OCI-LY7 (cell line): Measurements from ENCODE around the gene MYO18B. TPM values are rescaled to one million over a fixed set of nuclear protein-coding genes. Genes with fewer than 3 reads are reported as not detected.

ENCODE experiments used
- BruUV-seq: library from RNA; stranded (reverse); fragments of 400-500 nt; replicated peaks from 2 replicates; lab custom pipeline; 2021; lab: Mats Ljungman, UMichigan
- CTCF ChIA-PET: fragments of 300-600 bp; sonication (Branson Sonifier 250); formaldehyde crosslinking; loops from one replicate; lab custom pipeline; 2022; ENCODE audit warnings: antibody characterized with exemption; ENCODE audit not compliant: unreplicated experiment; lab: Charles Lee
- POLR2A ChIA-PET: fragments of 300-600 bp; sonication (Branson Sonifier 250); formaldehyde crosslinking; loops from one replicate; lab custom pipeline; 2022; ENCODE audit warnings: antibody characterized with exemption; lab: Charles Lee
- DNase-seq: peaks from one replicate; pipeline ENCODE4 v3.0.0-alpha.2; 2015; ENCODE audit warnings: low spot score
- H2AFZ ChIP-seq: fragments of 200-600 bp; sonication (generic), shearing (Covaris generic); 2 replicates; pipeline ENCODE4 v1.6.1; 2014; ENCODE audit warnings: mild to moderate bottlenecking, antibody characterized with exemption, low read length, moderate library complexity
- H3K27ac ChIP-seq: fragments of 200-600 bp; sonication (generic); 2 replicates; pipeline ENCODE4 v1.5.1; 2014; ENCODE audit warnings: mixed run types, low read depth, mild to moderate bottlenecking, moderate library complexity, low read length, inconsistent platforms; ENCODE audit not compliant: poor library complexity, severe bottlenecking
- H3K36me3 ChIP-seq: fragments of 200-600 bp; sonication (generic); 2 replicates; pipeline ENCODE4 v1.6.1; 2014; ENCODE audit warnings: mild to moderate bottlenecking, antibody characterized with exemption, low read length, moderate library complexity, mixed read lengths; ENCODE audit not compliant: insufficient read depth
- H3K4me1 ChIP-seq: fragments of 200-600 bp; sonication (generic); 2 replicates; pipeline ENCODE4 v1.5.1; 2014; ENCODE audit warnings: mild to moderate bottlenecking, low read length; ENCODE audit not compliant: insufficient read depth, poor library complexity, severe bottlenecking
- H3K4me2 ChIP-seq: fragments of 200-600 bp; sonication (generic); 2 replicates; pipeline ENCODE4 v1.6.1; 2014; ENCODE audit warnings: mild to moderate bottlenecking, low read length
- H3K4me3 ChIP-seq: fragments of 200-600 bp; sonication (generic); 2 replicates; pipeline ENCODE4 v1.5.1; 2014; ENCODE audit warnings: mild to moderate bottlenecking, low read depth, low read length; ENCODE audit not compliant: poor library complexity, severe bottlenecking
- H3K79me2 ChIP-seq: fragments of 200-600 bp; sonication (generic); 2 replicates; pipeline ENCODE4 v1.6.1; 2016; ENCODE audit warnings: low read depth, mild to moderate bottlenecking, low read length, moderate library complexity, mixed read lengths; ENCODE audit not compliant: insufficient read depth
- H3K9me2 ChIP-seq: fragments of 200-600 bp; sonication (generic); 2 replicates; pipeline ENCODE4 v1.6.1; 2016; ENCODE audit warnings: mild to moderate bottlenecking, low read length, mixed read lengths; ENCODE audit not compliant: insufficient read depth
- H3K9me3 ChIP-seq: fragments of 200-600 bp; sonication (generic); 2 replicates; pipeline ENCODE4 v1.6.1; 2014; ENCODE audit warnings: mild to moderate bottlenecking, mixed run types, low read length, mixed read lengths
- H4K20me1 ChIP-seq: fragments of 200-600 bp; sonication (generic); 2 replicates; pipeline ENCODE4 v1.6.1; 2014; ENCODE audit warnings: mild to moderate bottlenecking, antibody characterized with exemption, low read length, moderate library complexity, mixed read lengths; ENCODE audit not compliant: insufficient read depth
- CTCF ChIP-seq: fragments of 200-600 bp; sonication (generic); conservative IDR thresholded peaks from 2 replicates; pipeline ENCODE4 v1.5.1; 2014; ENCODE audit warnings: mild to moderate bottlenecking, antibody characterized with exemption, low read length, moderate library complexity, mixed read lengths
- EZH2phosphoT487 ChIP-seq: fragments of 200-600 bp; sonication (generic); IDR thresholded peaks from 2 replicates; pipeline ENCODE4 v1.6.1; 2018; ENCODE audit warnings: low read depth, borderline replicate concordance, mild to moderate bottlenecking, mixed run types, antibody characterized with exemption, low read length, moderate library complexity, mixed read lengths
- intact Hi-C: fragments of 100-400 bp; cut with micrococcal nuclease; formaldehyde crosslinking; loops from one replicate; pipeline ENCODE4 v1.10.0; 2022; ENCODE audit not compliant: unreplicated experiment
- total RNA-seq, 2 experiments: library from RNA; depleted of rRNA in 1 of 2; stranded (reverse); fragments of >200 nt in 1 of 2; shearing (Covaris generic) in 1 of 2; gene quantifications; 2 replicates each; pipeline ENCODE4 v1.2.3, GENCODE V29; 2014 to 2022

Gene MYO18B
- total RNA-seq, 2 experiments from 2014 or later, result not detected

- no peak overlapping the region for H3K4me3 ChIP-seq
- intact Hi-C loops, result no loop called here
- no peaks in the 10 kb centered on the region for H3K9me2 ChIP-seq
- ChIA-PET CTCF (no interaction called here), POLR2A (interaction anchor here (1.2 kb wide), 1 partner anchor 249 kb away, joined by 3 read pairs; no protein-coding TSS in a partner anchor)
- no peak overlapping the region for H3K27ac ChIP-seq
- no peak overlapping the region for H2AFZ ChIP-seq
- no TSS peak for BruUV-seq
- H3K36me3 ChIP-seq, result peaks cover 13% of the 10 kb centered on the region; the same call in 1 of the 2 replicates
- H3K4me1 ChIP-seq, result no peaks in the 10 kb centered on the region
- TF ChIP-seq EZH2phosphoT487 (no peak), CTCF (no peak)
- H3K9me3 ChIP-seq, result no peaks in the 10 kb centered on the region
- H4K20me1 ChIP-seq, result no peaks in the 10 kb centered on the region
- H3K4me2 ChIP-seq, result no peak overlapping the region
- DNase-seq, result no peak
- H3K79me2 ChIP-seq, result no peaks in the 10 kb centered on the region
Measured at GRCh38 chr22:25696763-25697162, 45.2 kb upstream of the MYO18B start.

- Histone ChIP-seq H3K4me1 (no peaks in the 10 kb centered on the region), H3K79me2 (no peaks in the 10 kb centered on the region), H3K4me2 (no peak overlapping the region), H2AFZ (no peak overlapping the region), H4K20me1 (no peaks in the 10 kb centered on the region), H3K4me3 (no peak overlapping the region), H3K27ac (no peak overlapping the region), H3K9me2 (no peaks in the 10 kb centered on the region), H3K9me3 (no peaks in the 10 kb centered on the region), H3K36me3 (peaks cover 12% of the 10 kb centered on the region; the same call in 1 of the 2 replicates)
- BruUV-seq, result no TSS peak
- no peak for TF ChIP-seq EZH2phosphoT487
- no peak for TF ChIP-seq CTCF
- no peak for DNase-seq
- intact Hi-C loops, result no loop called here
- ChIA-PET POLR2A (interaction anchor here (1.2 kb wide), 1 partner anchor 249 kb away, joined by 3 read pairs; no protein-coding TSS in a partner anchor), CTCF (no interaction called here)
Measured at GRCh38 chr22:25697181-25697664, 44.8 kb upstream of the MYO18B start.

DNA sequence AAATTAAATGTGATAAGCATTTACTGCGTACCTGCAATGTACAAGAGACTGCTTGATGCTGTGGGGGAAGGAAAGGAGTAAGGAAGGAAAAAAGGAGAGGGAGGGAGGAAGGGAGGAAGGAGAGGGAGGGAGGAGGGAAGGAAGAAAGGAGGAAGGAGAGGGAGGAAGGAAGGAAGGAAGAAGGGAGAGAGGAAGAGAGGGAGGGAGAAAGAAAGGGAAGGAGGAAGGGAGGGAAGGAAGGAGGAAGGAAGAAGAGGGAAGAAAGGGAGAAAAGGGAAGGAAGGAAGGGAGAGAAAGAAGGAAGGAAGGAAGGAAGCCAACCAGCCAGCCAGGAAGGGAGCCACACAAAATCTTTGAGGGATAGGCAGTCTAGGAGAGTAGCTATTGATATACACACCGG, 44.0 kb upstream of the MYO18B start:
- BruUV-seq, result no TSS peak
- H3K4me1 ChIP-seq, result peaks cover 3% of the 10 kb centered on the region
- H3K27ac ChIP-seq, result no peak overlapping the region
- no peak overlapping the region for H2AFZ ChIP-seq
- no peak overlapping the region for H3K4me2 ChIP-seq
- no peaks in the 10 kb centered on the region for H3K9me3 ChIP-seq
- no peaks in the 10 kb centered on the region for H3K9me2 ChIP-seq
- intact Hi-C loops, result no loop called here
- POLR2A ChIA-PET, result interaction anchor here (1.2 kb wide), 1 partner anchor 250 kb away, joined by 3 read pairs; no protein-coding TSS in a partner anchor
- no peak for DNase-seq
- no peaks in the 10 kb centered on the region for H3K79me2 ChIP-seq
- CTCF ChIA-PET, result no interaction called here
- no peak for TF ChIP-seq CTCF
- no peak for TF ChIP-seq EZH2phosphoT487
- H4K20me1 ChIP-seq, result no peaks in the 10 kb centered on the region
- no peak overlapping the region for H3K4me3 ChIP-seq
- peaks cover 8% of the 10 kb centered on the region; the same call in 1 of the 2 replicates for H3K36me3 ChIP-seq
